ENCODE measurements around the gene SUCNR1.
A peak's percentile ranks its signal among the peaks of the same experiment; 100 is the strongest.

The SUCNR1 gene

DNA sequence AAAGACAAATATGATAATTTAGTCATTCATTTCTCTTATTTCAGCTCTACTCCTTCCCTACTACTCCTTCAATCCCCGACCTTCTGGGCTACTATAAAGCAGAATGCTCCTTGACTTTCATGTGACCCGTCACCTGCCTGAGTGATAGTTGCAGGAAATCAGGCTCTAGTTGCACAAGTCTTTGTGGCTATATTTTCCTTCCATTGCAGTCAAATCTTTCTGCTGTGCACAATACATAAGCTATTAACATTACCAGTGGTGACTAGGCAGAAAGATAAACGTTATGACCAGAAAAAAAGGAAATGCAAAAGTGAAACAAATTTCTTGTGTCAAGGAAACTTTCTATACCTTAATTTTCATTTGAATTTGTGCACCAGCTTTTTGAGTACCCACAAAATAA, 2.3 kb downstream of the SUCNR1 start:
- H3K36me3 ChIP-seq, result no peaks in the 10 kb centered on the region
- TF ChIP-seq CTCF (IDR thresholded peaks at IDR 0.05), result no peak
- H3K9me3 ChIP-seq, result no peaks in the 10 kb centered on the region
- no peaks in the 10 kb centered on the region for H3K27me3 ChIP-seq
- peak overlapping the region; percentile 41 for H3K4me3 ChIP-seq (ENCODE audit: low read depth in 1 of 2, low read length in 1 of 2)
- H3K4me1 ChIP-seq (ENCODE audit: control insufficient read depth in 1 of 2, insufficient read depth in 1 of 2, low read depth in 1 of 2, low read length in 1 of 2), result peaks cover 85 to 97% of the 10 kb centered on the region in 2 experiments
- peak overlapping the region; percentile 93 for H3K27ac ChIP-seq

DNA sequence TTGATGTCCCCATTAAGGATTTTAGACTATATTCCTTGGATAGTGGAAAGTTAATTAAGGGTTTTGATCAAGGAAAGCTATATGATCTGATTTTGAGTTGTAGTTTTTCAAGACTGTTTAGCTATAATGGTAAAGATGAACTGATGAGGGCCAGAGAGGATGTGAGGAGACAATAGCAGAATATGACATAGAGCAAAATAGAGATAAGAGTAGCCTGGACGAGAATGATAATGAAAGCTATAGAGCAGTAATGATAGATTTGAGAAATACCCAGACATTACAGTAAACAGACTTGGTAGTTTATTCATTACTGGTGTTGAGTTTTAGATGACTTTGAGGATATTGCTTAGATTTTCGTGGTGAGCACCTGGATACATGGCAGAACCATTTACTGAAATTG, 3.8 kb downstream of the SUCNR1 start:
- Histone ChIP-seq H3K4me3 (ENCODE audit: low read depth in 1 of 2, low read length in 1 of 2) (no peak overlapping the region), H3K4me1 (ENCODE audit: control insufficient read depth in 1 of 2, insufficient read depth in 1 of 2, low read depth in 1 of 2, low read length in 1 of 2) (peaks cover 70 to 83% of the 10 kb centered on the region in 2 experiments), H3K27ac (peak overlapping the region; percentile 93), H3K27me3 (no peaks in the 10 kb centered on the region), H3K9me3 (no peaks in the 10 kb centered on the region), H3K36me3 (no peaks in the 10 kb centered on the region)
- TF ChIP-seq CTCF (IDR thresholded peaks at IDR 0.05), result no peak

- no peaks in the 10 kb centered on the region for H3K27me3 ChIP-seq
Measured at GRCh38 chr3:151878465-151878864, 5.0 kb downstream of the SUCNR1 start.

DNA sequence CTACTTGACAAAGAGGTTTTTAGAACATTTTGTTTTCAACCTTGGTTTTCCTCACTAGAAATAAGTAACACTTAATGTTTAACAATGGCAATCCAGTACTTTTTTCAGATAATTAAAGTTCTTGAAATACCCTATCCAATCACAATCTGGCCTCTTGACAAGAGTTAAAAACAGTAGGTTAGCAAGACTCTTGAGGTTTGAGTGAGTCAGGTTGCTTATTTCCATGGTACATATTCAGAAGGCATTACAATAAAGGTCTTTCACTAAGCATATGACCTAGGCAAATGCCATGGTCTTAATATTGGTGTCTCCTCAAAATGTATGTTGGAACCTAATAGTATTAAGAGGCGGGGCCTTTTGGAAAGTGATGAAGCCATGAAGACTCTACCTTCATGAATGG, 5.6 kb downstream of the SUCNR1 start:
- no peaks in the 10 kb centered on the region for H3K36me3 ChIP-seq
- no peak overlapping the region for H3K4me3 ChIP-seq (ENCODE audit: low read depth in 1 of 2, low read length in 1 of 2)
- H3K27ac ChIP-seq, result peak overlapping the region; percentile 93
- H3K9me3 ChIP-seq, result no peaks in the 10 kb centered on the region
- H3K4me1 ChIP-seq (ENCODE audit: control insufficient read depth in 1 of 2, insufficient read depth in 1 of 2, low read depth in 1 of 2, low read length in 1 of 2), result peaks cover 54 to 66% of the 10 kb centered on the region in 2 experiments
- no peaks in the 10 kb centered on the region for H3K27me3 ChIP-seq
- TF ChIP-seq CTCF (IDR thresholded peaks at IDR 0.05), result no peak

More at GRCh38 chr3:151878465-151878864, 5.0 kb downstream of the SUCNR1 start:
- no peaks in the 10 kb centered on the region for H3K9me3 ChIP-seq
- H3K27ac ChIP-seq, result peak overlapping the region; percentile 93
- H3K4me1 ChIP-seq (ENCODE audit: control insufficient read depth in 1 of 2, insufficient read depth in 1 of 2, low read depth in 1 of 2, low read length in 1 of 2), result peaks cover 58 to 71% of the 10 kb centered on the region in 2 experiments
- TF ChIP-seq CTCF (IDR thresholded peaks at IDR 0.05), result no peak
- H3K36me3 ChIP-seq, result no peaks in the 10 kb centered on the region
- H3K4me3 ChIP-seq (ENCODE audit: low read depth in 1 of 2, low read length in 1 of 2), result no peak overlapping the region

DNA sequence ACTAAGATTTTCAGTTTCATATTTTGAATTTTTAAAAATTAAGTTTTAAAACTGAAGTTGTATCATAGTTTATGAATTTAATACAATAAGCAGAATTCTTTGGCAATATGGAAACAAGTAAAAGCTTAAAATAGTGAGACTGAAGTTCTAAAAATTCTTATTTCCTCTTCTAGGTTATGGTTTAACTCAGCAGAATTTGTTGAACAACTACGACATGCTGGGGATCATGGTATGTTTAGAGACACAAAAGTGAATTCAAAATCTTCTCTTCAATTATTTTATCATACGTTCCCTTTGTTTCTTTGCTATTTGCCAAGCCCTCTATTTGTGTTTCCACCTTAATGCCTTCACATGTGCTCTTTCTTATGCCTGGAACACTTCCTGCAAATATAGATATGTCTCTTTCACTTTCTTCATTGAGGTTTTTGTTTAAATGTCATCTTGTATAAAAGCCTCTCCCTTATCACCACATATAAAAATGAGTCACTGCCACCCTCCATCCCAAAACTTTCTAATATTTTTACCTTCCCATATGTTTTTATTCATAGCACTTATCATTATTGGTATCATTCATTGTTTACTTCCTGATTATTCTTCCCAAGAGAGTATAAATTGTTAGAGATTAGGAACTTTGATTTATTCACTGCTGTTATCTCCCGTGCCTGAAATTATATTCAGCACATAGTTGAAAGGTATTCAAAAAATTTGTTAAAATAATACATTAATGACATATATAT, 6.4 kb downstream of the SUCNR1 start:
- Histone ChIP-seq H3K4me3 (ENCODE audit: low read depth in 1 of 2, low read length in 1 of 2) (peak overlapping the region; percentile 18 to 31), H3K4me1 (ENCODE audit: control insufficient read depth in 1 of 2, insufficient read depth in 1 of 2, low read depth in 1 of 2, low read length in 1 of 2) (peaks cover 46 to 58% of the 10 kb centered on the region in 2 experiments), H3K27me3 (no peaks in the 10 kb centered on the region), H3K36me3 (no peaks in the 10 kb centered on the region), H3K9me3 (no peaks in the 10 kb centered on the region), H3K27ac (peak overlapping the region; percentile 93)
- no peak for TF ChIP-seq CTCF (IDR thresholded peaks at IDR 0.05)
